Measurements from ENCODE around the gene DYDC2.

The DYDC2 gene

GRCh38 chr10:80371467-80371866 is 14.9 kb downstream of the DYDC2 start:
- DNase-seq (ENCODE audit: low read depth in 2 of 2), result no peak

DNA sequence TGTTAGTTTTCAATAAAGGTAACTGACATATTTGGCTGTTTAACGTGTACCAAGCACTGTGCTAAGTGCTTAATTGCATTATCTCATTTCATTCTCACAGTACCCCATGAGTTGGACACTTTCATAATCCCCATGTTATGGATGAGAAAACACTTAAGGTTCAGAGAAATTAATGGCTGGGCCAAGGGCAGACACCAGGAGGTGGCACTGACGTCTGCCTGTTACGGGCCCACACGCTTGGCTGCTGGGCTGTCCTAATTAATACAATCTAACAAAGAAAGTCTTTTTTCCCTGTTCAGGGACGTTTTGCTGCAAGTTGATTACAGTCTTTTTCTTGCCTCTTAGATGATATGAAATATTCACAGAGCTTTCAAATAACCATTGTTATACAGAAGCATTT is 16.1 kb downstream of the DYDC2 start:
- no peak for DNase-seq (ENCODE audit: low read depth in 2 of 2)

- DNase-seq (ENCODE audit: low read depth in 2 of 2), result no peak
Measured at GRCh38 chr10:80373502-80373901, 16.9 kb downstream of the DYDC2 start.

DNA sequence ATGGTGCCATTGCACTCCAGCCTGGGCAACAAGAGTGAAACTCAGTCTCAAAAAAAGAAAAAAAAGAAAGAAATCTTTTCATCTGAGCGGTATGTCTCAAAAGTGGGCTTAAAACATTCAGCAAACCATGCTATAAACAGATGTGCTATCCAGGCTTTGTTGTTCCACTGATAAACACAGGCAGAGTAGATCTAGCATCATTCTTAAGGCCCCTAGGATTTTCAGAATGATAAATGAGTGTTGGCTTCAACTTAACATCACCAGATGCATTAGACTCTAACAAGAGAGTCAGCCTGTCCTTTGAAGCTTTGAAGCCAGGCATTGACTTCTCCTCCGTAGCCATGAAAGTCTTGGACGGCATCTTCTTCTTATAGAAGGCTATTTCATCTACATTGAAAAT is 23.1 kb downstream of the DYDC2 start:
- DNase-seq (ENCODE audit: low read depth in 2 of 2), result no peak

DNA sequence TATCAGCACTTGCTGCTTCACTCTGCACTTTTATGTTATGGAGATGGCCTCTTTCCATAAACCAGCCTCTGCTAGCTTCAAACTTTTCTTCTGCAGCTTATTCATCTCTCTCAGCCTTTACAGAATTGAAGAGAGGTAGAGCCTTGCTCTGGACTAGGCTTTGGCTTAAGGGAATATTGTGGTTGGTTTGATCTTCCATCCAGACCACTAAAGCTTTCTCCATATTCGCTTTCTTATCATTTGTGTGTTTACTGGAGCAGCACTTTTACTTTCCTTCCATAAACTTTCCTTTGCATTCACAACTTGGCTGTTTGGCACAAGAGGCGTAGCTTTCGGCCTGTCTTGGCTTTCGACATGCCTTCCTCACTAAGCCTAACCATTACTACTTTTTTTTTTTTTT is 23.6 kb downstream of the DYDC2 start:
- DNase-seq (ENCODE audit: low read depth in 2 of 2), result no peak

DNA sequence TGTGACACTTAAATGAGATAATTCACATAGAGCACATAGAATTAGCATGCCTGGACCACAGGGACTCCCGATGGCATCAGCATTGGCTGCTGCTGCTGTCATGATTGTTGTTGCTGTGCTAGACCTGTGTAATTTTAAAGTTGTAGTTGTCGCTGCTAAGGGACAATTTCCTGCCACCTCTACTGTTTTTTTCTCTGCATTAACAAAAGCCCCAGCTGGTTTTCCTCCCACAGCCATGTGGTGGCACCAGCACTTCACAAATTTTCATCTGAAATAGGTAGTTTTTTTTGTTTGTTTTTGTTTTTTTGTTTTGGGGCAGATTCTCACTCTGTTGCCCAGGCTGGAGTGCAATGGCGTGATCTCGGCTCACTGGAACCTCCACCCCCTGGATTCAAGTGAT is 26.4 kb downstream of the DYDC2 start:
- DNase-seq (ENCODE audit: low read depth in 2 of 2), result peak in 1 of 2 donors; percentile 7

DNA sequence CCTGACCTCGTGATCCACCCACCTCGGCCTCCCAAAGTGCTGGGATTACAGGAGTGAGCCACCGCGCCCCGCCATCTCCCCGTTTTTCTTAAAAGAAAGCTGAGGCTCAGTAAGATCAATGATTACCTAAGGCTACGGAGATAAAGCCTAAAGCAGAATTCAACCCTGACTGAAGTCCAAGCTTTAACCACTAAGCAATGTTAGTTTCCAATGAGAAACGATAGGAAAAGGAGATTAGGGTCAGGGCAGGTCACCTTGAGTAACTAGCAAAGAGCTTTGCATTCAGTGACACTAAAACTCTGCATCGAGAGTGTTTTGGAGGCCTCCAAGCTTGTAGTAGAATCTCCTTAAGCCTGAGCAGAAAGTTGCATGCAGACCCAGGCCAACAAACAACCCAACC is 34.2 kb downstream of the DYDC2 start:
- no peak for DNase-seq (ENCODE audit: low read depth in 2 of 2)

- DNase-seq (ENCODE audit: low read depth in 2 of 2), result no peak
Measured at GRCh38 chr10:80392250-80392649, 35.7 kb downstream of the DYDC2 start.

GRCh38 chr10:80394358-80394916 is 37.9 kb downstream of the DYDC2 start:
- no peak for DNase-seq (ENCODE audit: low read depth in 2 of 2)

GRCh38 chr10:80397014-80397413 is 40.4 kb downstream of the DYDC2 start:
- DNase-seq (ENCODE audit: low read depth in 2 of 2), result no peak

DNA sequence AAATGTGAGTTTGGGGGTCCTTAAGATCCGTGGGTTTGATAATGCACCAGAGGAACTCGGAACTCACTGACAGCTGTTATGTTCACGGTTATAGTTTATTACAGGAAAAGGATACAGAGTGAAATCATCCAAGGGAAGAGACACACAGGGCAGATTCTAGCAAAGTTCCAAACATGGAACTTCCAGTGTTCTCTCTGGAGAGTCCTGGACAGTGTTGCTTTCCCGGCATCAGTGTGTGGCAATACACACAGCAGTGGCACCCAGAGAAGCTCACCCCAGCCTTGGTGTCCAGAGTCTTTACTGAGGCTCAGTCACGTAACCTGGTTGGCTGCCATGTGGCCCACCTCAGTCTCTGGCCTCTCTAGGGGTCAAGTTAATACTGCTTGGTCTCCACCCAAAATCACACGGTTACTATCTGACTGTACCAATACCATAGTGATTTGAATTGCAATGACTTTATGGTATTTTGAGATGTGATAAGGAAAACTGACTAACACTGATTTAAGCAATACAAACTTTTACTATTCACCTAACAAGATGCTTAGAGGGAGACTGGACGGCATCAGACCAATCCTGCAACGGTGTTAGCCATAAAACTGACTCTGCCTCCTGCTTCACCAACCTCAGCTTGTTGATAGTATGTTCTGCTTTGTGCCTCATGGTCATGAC is 43.7 kb downstream of the DYDC2 start:
- DNase-seq (ENCODE audit: low read depth in 2 of 2), result no peak

GRCh38 chr10:80405035-80405434 is 48.5 kb downstream of the DYDC2 start:
- no peak for DNase-seq (ENCODE audit: low read depth in 2 of 2)

DNA sequence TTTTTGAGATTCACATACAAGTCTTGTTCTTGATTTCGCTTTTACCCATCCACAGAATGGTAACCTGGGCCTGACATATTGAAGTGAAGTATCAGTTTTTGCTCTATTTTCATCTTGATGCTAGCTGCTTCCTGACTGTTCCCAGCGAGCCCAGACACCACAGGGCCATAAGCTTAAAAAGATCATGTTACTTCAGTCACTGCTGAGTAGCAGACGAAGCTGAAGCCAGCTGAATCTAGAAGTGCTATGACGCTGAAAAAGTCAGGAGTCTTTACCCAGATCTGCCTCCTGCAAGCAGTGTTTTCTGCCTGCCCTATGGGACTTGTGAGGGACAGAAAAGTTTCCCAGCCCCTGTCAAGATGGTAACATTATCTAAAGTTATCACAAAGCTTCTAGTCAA is 49.0 kb downstream of the DYDC2 start:
- DNase-seq (ENCODE audit: low read depth in 2 of 2), result no peak

GRCh38 chr10:80406204-80406603 is 49.6 kb downstream of the DYDC2 start:
- no peak for DNase-seq (ENCODE audit: low read depth in 2 of 2)

GRCh38 chr10:80407812-80408241 is 51.2 kb downstream of the DYDC2 start:
- DNase-seq (ENCODE audit: low read depth in 2 of 2), result peak; percentile 43 to 50

- peak; percentile 73 to 83 for DNase-seq (ENCODE audit: low read depth in 2 of 2)
Measured at GRCh38 chr10:80408242-80409101, 51.9 kb downstream of the DYDC2 start, which contains the start of gene PRXL2A. Gene PRXL2A, plus strand, starts transcription at chr10:80408551. Its CDS starts 11,917 bp downstream, at chr10:80420468.

DNA sequence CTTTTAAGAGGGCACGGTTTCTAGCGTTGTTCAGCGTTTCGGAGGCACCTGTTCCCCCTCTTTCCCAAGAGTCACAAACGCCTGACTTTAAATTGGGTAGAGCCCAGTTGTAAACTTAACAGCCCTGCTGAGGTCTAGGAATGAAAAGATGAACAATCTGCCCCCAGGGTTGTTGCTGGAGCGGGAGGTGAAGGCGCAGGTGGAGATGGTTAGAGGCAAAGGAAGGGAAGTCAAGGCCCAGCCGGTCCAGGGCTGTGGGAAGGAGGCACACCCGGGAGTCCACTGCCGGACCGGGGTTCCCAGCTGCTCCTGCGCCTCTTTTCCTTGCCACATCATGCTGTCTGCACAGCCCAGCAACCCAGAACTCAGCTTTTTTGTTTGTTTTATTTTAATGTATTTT is 52.5 kb downstream of the DYDC2 start:
- no peak for DNase-seq (ENCODE audit: low read depth in 2 of 2)

DNA sequence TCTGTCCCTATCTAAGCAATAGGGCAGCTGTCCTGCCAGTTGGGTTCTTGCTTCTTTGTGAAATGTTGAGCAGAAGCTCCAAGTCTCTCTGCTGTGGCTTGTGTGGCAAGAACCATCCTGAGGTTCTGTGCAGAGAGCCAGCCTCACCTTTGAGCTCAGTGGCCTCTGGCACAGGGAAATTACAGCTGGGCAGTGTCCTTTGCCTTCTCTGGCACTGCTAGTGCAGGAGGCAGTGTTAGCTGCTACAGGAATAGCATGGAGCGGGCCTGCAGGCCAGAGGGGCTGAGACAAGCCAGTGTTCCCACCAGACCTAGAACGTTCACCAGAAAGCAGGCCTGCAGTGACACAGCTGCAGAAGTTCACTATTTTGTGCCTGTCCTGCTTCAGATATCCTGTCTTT is 53.5 kb downstream of the DYDC2 start:
- no peak for DNase-seq (ENCODE audit: low read depth in 2 of 2)

DNA sequence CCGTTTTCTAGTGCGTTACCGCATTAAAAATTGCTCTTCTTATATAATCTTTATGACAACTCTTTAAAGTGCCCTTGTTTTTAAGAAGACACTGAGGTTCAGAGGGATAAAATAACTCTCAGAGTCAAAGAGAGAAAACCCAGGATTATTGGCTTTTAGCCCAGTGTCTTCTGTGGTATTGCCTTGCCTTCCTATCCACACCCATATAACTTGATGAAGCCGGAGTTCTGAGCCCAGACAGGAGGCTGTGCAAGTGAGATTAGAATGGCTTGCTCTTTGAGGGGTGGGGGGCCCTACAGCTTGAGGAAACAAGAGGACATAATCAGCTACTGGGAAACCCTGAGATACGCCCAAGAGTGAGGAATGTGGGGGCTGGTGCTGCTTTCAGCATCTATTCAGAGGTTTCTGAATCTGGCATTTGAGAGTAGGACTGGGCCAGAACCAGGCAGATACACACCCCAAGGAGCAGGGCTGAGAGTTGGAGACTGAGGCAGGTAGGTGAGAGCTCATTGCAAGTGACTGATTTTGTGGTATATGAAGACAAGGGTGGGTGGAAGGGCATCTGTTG is 54.1 kb downstream of the DYDC2 start:
- DNase-seq (ENCODE audit: low read depth in 2 of 2), result no peak

DNA sequence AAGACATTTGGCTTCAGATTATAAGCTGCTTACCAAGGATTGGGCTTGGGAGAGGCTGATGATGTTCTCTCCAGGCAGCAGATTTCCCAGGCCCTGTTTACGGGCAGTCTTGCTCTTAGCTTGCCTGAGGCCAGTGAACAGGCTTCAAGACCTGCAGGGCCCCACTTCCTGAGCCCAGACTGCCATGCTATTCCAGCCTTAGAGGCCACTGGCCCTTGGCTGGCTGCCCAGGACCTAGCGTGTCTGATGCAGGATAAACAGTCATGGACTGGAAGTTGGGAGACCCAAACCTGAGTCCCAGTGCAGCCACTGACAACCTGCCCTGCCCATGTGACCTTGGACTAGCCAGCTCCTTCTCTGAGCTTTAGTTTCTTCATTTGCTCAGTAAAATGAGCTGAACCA is 54.7 kb downstream of the DYDC2 start:
- DNase-seq (ENCODE audit: low read depth in 2 of 2), result no peak

DNA sequence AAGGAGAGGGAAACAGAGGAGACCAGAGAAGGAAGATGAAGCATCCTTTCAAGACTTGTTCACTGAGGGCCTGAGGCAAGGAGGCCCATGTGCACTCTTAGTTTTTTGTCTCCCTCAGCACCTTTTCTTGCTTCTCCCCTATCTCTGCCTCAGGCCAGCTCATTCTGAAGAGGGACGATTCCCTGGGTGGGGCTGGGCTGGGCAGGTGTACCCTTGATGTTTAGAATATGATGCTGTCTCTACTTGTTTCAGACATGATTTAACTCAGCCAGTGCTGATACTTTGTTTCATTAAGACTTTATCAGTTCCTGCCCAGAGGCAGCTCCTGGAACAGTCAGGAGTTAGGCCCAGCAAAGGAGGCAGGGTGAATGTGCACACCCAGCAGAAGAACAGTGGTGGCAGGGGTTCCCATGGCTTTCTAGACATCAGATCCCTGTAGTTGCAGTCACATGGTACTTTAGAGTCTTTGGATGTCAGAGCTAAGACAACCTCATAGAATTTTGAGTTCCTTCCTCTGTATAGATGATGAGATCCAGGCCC is 55.2 kb downstream of the DYDC2 start:
- no peak for DNase-seq (ENCODE audit: low read depth in 2 of 2)

DNA sequence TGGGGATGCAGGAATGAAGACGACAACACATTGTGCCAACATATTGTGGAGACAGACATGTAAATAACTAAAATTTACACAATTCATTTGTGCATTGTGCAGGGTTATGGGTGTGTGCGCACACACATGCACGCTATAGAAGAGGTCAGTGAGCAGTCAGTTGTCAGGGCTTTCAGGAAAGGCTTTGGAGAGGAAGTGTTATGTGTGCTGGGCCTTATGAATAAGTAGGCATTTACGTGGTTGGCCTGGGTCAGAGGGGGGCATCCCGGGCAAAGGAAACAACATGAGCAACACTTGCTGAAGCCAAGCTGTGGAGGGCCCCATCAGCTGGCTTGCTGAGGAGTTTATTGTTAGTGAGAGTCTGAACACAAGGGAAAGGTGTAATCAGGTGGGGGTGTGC is 55.9 kb downstream of the DYDC2 start:
- no peak for DNase-seq (ENCODE audit: low read depth in 2 of 2)

Data from activated CD4-positive, alpha-beta T cell treated with anti-CD3 and anti-CD28 coated beads for 24 hours (primary cell).